DMS53 treated with DMSO at 0.1 percent for 48 hours (cell line): ENCODE measurements around the gene COLEC11.

Experiments
- DNase-seq: peaks from one replicate; lab custom pipeline; 2025; ENCODE audit not compliant: unreplicated experiment; lab: John Stamatoyannopoulos, UW

The COLEC11 gene

GRCh38 chr2:3584608-3585260, 10.2 kb upstream of the COLEC11 start:
- DNase-seq, result no peak

DNA sequence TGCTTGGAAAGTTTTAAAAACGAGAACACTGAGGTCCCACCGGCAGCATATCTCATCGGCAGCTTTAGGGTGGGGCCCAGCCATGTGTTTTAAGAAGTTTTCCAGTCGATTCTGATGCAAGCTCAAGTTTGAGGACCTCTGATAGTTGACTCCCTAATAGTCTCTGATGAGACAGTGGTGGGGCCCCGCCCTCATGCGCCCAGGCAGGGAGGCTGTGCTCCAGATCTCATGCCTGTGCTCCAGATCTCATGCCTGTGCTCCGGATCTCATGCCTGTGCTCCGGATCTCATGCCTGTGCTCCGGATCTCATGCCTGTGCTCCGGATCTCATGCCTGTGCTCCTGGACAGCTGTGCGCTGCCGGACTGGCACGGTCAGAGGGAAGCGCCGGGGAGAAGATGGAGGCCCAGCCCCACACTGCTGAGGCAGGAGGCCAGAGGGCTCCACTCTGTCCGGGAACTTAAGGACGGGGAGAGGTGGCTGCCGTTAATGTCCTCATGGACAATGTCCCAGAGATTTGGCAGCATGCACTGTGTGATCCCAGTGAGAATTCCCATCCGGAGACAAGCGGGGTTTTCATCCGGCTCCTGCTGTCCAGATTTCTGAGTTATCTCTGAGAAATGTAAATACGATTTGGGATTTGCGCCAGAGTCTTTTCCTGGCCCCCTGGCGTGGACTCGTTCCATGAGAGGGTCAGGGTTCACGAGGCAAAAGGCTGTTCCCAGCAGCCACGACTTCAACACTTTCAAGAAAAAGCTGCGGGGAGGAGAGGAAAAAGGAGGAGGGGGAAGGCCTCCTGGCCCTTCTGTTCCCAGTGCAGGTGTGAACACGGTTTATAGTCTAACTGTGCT, 9.4 kb upstream of the COLEC11 start:
- no peak for DNase-seq

DNA sequence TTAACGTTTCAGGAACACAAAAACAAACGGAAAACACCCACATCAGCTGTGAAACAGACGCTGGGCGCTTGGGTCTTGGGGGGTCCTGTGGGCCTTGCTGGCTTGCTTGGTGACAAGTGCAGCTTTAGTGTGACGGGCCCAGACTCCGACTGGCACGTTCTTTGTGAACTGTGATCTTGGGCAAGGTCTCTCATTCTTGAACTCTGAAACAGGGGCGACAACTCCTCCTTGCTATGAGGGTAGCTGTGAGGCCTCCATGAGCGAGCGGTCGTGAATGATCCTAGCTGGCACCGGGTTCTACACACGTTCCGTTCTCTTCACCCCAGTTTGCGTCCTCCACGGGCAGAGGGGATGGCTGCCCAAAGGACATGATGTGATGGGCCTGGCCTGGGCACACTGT, 8.7 kb upstream of the COLEC11 start:
- no peak for DNase-seq

- DNase-seq, result no peak
These were observed 7.9 kb upstream of the COLEC11 start for GRCh38 chr2:3587021-3587420.

DNA sequence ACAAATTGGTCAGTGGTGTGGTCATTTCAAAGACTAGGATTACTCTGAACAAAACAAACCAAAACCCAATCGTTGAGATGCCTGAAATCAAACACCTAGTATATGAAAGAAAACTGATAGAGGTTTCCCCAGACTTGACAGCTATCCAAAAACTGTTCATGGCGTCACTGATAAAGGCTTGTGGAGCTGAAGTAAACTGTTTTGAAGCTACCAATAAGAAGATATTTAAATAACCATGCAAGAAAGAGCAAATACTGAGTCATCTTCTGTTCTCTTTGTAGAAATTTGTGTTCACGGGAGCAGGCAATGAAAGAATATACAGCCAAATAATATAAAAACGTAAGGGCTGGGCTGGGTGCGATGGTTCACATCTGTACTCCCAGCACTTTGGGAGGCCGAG, 7.5 kb upstream of the COLEC11 start:
- no peak for DNase-seq

- DNase-seq, result no peak
These were observed 6.8 kb upstream of the COLEC11 start for GRCh38 chr2:3588084-3588483.

DNA sequence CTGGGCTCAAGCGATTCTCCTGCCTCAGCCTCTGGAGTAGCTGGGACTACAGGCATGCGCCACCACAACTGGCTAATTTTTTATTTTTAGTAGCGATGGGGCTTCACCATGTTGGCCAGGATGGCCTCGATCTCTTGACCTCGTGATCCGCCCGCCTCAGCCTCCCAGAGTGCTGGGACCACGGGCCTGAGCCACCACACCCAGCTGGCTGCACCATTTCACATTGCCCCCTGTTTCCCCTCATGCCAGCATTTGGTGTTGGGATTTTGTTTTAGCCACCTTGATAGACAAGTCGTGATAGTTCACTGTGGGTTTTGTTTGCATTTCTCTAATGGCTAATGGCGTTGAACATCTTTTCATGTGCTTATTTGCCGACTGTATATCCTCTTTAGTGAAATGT, 5.8 kb upstream of the COLEC11 start:
- DNase-seq, result no peak

DNA sequence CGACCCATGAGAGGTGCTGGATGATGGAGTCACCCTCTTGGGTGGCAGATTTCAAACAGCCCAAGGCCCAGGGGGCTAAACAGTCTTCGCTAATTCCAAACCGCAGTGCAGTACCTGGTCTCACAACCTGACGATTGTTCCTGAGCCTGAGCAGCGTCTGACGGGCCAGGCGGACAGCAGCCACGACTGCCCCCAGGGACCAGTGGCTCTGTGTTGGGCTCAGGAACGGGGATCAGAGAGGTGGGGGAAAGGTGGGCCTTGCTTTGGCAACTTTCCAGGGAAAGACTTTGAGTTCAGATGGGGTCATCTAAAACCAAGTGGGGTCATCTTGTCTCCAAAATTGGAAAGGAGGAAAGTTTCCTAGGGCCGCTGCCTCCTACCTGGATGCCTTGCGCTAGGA, 492 bp downstream of the COLEC11 start:
- no peak for DNase-seq

DNA sequence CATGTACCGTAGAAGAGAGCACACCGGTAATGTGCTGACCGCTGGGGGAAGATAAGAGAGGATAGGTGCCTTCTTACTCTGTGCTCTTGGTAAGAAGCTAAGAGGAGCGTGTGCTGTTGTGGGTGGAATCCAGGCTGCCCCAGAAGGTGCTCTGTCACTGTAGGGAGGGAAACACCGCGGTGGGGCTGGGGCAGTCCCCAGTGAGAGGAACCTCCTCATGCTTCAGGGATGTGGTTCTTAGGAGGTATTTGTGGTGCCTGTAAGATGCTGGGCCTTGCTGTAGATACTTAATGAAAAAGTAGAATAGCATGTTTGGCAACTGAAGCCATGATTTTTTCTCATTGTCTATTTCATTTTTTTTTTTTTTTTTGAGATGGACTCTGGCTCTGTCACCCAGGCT, 1.1 kb downstream of the COLEC11 start:
- no peak for DNase-seq

- DNase-seq, result no peak
These were observed 2.0 kb downstream of the COLEC11 start for GRCh38 chr2:3596901-3597417.

DNA sequence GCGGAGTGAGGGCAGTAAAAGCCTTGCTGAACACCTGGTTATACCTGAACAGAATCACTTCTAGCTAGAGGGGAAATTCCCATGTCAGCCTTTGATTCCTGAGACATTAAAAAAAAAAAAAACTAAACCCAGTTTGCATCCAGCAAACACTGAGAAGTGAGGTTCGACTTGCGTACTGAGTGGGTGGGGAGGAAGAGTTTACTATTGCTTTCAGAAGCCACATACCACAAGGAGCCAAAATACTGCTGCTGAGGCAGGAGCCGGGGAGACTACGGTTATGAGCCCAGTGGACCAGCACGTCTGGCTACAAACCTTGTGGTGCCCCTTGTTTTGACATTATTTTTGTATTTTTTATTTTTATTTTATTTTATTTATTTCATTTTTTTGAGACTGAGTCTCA, 2.7 kb downstream of the COLEC11 start:
- DNase-seq, result no peak

DNA sequence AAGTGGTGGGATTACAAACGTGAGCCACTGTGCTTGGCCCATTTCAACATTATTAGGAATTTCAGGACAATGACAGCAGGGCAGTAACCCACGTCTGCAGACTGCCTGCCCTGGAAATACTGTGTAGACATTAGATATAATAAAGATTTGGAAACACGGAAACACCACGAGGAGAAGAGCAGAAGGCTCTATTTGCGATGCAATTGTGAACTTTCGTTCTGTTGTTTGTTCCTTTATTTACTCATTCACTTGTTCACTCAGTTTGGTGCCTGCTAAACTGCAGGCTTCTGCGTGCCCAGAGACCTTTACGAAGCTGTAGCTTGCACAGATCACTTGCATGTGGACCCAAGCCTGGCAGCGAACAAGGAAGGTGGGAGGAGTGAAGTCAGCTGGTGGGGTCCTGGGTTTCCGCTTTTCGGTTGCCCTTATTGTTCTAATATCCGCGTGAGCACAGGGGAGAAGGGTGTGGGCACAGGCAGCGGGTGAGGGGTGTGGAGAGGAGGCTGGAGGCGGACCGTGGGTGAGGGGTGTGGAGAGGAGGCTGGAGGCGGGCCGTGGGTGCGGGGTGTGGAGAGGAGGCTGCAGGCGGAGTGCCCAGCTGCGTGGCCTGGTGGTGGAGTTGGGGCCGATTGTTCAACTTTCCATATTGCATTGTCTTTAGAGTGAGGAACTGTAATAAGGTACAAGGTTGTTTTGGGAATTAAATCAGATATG, 3.4 kb downstream of the COLEC11 start:
- DNase-seq, result no peak

DNA sequence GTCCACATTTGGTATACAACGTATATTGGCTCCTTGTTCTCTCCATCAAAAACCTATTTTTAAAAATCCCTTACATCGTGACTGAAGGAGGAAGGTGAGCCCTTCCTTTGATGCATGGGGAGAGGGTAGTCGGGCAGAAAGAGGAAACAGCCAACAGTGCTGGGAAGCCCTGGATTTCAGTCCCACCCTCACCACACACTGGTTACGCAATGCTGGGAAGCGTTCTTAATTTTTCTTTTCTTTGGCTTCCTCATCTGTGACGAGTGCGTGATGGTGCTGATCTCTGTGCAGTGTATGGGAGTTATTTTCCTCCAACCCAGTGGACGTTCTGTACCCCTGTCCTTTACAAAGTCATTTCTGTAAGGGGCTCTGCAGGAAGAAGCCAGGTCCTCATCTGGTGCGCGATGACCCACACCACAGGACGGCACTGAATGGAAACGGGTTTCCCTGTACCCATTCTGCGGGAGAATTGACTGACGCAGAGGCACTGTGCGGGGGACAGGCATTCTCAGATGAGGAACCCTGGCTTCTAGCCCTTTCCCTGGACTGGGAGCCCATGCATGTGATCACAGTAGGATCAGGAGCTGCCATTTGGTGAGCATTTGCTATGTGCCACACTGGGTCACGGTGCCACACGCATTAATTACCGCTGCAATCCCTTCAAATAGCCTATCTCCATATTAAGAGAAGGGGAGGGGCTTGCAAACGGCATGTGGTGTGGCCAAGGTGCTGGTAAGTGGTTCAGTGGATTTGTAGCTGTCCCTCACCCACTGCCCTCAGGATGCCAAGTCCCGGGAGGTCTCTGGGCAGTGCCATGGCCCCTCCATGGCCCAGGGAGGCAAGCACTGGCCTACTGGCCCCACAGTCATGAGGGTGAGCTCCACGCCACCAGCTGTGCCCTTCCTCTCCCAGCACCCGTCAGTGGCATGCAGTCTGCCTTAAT, 4.3 kb downstream of the COLEC11 start:
- DNase-seq, result no peak

- no peak for DNase-seq
These were observed 5.4 kb downstream of the COLEC11 start for GRCh38 chr2:3600256-3600855.

GRCh38 chr2:3601561-3602271, 6.8 kb downstream of the COLEC11 start:
- DNase-seq, result no peak

DNA sequence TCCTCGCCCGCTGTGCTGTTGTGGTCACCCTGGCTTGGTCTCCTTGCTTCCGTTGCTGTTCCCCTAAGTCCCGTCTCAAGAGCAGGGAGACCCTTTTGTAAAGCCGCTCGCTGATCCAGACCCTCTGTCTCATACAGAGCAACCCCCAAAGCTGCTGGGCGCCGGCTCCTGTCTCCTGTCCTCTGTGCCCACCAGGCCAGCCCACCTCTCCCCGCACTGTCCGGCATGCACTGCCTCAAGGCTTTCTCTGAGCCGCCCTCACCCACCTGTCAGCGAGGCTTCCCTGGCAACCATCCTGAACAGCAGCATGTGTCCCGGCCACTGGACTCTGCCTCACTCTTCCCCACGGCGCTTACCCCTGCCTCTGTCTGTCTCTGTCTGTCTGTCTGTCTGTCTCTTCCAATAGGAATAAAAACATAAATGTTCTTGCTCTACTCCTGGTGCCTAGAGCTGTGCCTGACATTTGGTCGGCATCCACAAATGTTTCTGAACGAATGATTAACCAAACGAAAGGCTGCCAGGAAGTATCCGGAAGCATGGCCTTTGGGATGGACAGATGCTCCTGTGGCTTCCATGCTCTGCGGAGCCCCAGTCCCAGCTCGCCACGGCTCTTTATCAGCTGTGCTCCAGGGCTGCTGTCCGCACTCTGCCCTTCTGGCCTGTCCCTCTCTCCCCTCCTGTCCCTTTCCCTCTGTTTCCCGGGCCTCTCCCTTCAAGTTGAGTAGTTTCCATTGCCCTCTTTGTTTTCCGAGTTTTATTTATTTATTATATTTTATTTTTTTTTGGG, 7.8 kb downstream of the COLEC11 start:
- no peak for DNase-seq

- no peak for DNase-seq
These were observed 8.8 kb downstream of the COLEC11 start for GRCh38 chr2:3603536-3604206.

DNA sequence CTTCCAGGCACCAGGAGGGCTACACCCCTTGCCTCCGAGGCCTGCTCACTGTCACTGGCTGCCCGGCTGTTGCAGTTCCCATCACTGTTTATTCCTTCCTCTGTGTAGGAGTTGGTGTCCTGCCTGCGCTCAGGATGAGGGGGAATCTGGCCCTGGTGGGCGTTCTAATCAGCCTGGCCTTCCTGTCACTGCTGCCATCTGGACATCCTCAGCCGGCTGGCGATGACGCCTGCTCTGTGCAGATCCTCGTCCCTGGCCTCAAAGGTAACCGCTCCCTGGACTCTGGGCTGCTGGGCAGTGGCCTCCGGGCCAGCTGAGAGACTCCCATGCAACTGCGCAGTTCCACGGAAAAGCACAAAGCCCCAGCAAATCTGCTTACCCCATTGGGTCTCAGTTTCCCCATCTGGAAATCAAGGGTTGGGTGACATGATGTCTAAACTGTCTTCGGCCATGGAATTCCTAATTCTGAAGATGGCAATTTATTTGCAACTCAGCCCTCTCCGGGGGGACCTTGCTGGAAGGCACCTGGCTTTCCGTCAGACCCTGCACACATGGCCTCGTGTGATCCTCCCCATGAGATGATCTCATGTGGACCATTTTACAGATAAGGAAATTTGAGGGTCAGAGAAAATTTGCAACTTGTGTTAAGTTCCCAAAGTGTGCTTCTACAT, 9.4 kb downstream of the COLEC11 start:
- DNase-seq, result no peak
